Endodermal cell (in vitro differentiated cells): Measurements from ENCODE around the gene RBM47. TPM values are rescaled to one million over a fixed set of nuclear protein-coding genes. Genes with fewer than 3 reads are reported as not detected.

Experiments used
- DNase-seq: peaks from one replicate; pipeline ENCODE4 v3.0.0-alpha.2; 2017
- H3K27ac ChIP-seq: 2 replicates; pipeline ENCODE4 v1.5.1; 2013; ENCODE audit warnings: mild to moderate bottlenecking, low read depth, low read length, moderate library complexity
- H3K27me3 ChIP-seq: 2 replicates; pipeline ENCODE4 v1.6.1; 2013; ENCODE audit warnings: mild to moderate bottlenecking, low read length, moderate library complexity; ENCODE audit not compliant: insufficient read depth, control insufficient read depth, poor library complexity, severe bottlenecking
- H3K36me3 ChIP-seq: 2 replicates; pipeline ENCODE4 v1.7.0; 2013; ENCODE audit warnings: mild to moderate bottlenecking, low read length, moderate library complexity; ENCODE audit not compliant: control insufficient read depth, insufficient read depth
- H3K4me1 ChIP-seq: one replicate; pipeline ENCODE4 v1.7.0; 2013; ENCODE audit warnings: low read length; ENCODE audit not compliant: control insufficient read depth, insufficient read depth
- H3K4me3 ChIP-seq: 2 replicates; pipeline ENCODE4 v1.5.1; 2013; ENCODE audit warnings: mild to moderate bottlenecking, low read length, moderate library complexity
- H3K9ac ChIP-seq: 2 replicates; pipeline ENCODE4 v1.6.1; 2013; ENCODE audit warnings: mild to moderate bottlenecking, low read length, moderate library complexity; ENCODE audit not compliant: poor library complexity, severe bottlenecking; ENCODE audit errors: extremely low read depth
- H3K9me3 ChIP-seq: 2 replicates; pipeline ENCODE4 v1.6.1; 2013; ENCODE audit warnings: mild to moderate bottlenecking, low read length, moderate library complexity; ENCODE audit not compliant: control insufficient read depth
- H3K27ac Mint-ChIP-seq: 2 replicates; pipeline ENCODE4 v1.8.0; 2020; ENCODE audit warnings: mixed read lengths
- H3K27me3 Mint-ChIP-seq: 2 replicates; pipeline ENCODE4 v1.8.0; 2021; ENCODE audit warnings: mild to moderate bottlenecking, mixed read lengths; ENCODE audit not compliant: insufficient read depth
- H3K36me3 Mint-ChIP-seq: 2 replicates; pipeline ENCODE4 v1.8.0; 2020; ENCODE audit warnings: low read depth, mixed read lengths
- H3K4me1 Mint-ChIP-seq: 2 replicates; pipeline ENCODE4 v1.8.0; 2020; ENCODE audit warnings: mixed read lengths
- H3K4me3 Mint-ChIP-seq: 2 replicates; pipeline ENCODE4 v1.8.0; 2020; ENCODE audit warnings: mild to moderate bottlenecking, moderate library complexity, mixed read lengths
- H3K9me3 Mint-ChIP-seq: 2 replicates; pipeline ENCODE4 v1.8.0; 2020; ENCODE audit warnings: mild to moderate bottlenecking, mixed read lengths
- CTCF ChIP-seq: fragments of 200-600 bp; sonication (generic); conservative IDR thresholded peaks from 2 replicates; pipeline ENCODE4 v1.5.0; 2021; ENCODE audit warnings: antibody characterized with exemption, mild to moderate bottlenecking
- WGBS, 2 experiments: methylation state at CpG; one replicate each; pipeline versions ENCODE4 v1.1.5 to v1.1.7; 2013; ENCODE audit warnings: missing lambda C conversion rate in 2 of 2, mixed read lengths in 1 of 2; ENCODE audit not compliant: insufficient coverage in 1 of 2, insufficient read length in 1 of 2; 5-methylcytosine and 5-hydroxymethylcytosine counted together
- total RNA-seq, 2 donors: library from RNA; stranded (reverse); fragmentation: NEBNext Ultra II Directional in 1 of 2; extraction: Animal tissue kit (Norgen Biotek cat#: 25700) in 1 of 2; gene quantifications; 2 replicates in 1 of 2; 3 replicates in 1 of 2; pipeline ENCODE4 v1.2.1, GENCODE V29; 2021

The RBM47 gene
- total RNA-seq, 2 donors from 2014 or later: 71.7 to 90.6 TPM

- Mint-ChIP-seq H3K27me3 (no peaks in the 10 kb centered on the region), H3K4me1 (peaks cover 51% of the 10 kb centered on the region), H3K4me3 (peak overlapping the region; percentile 93), H3K9me3 (no peaks in the 10 kb centered on the region), H3K36me3 (peaks cover 5% of the 10 kb centered on the region), H3K27ac (no peak overlapping the region)
- no peaks in the 10 kb centered on the region for H3K27me3 ChIP-seq
- peak overlapping the region; percentile 91 for H3K4me3 ChIP-seq
- no peak overlapping the region for H3K27ac ChIP-seq
- peak overlapping the region; percentile 30 for H3K9ac ChIP-seq
- no peaks in the 10 kb centered on the region for H3K36me3 ChIP-seq
- TF ChIP-seq CTCF: no peak
- no peak for DNase-seq
- no peaks in the 10 kb centered on the region for H3K9me3 ChIP-seq
- 81 to 86% methylated on average over 1 of the region's 1 CpG for WGBS, 2 experiments
- H3K4me1 ChIP-seq: peaks cover 11% of the 10 kb centered on the region
Measured at GRCh38 chr4:40627540-40627939, 2.1 kb downstream of the RBM47 start.

- peak overlapping the region; percentile 93 for H3K4me3 Mint-ChIP-seq
- Histone ChIP-seq H3K36me3 (no peaks in the 10 kb centered on the region), H3K9ac (peak overlapping the region; percentile 30), H3K27me3 (no peaks in the 10 kb centered on the region), H3K27ac (no peak overlapping the region), H3K4me3 (peak overlapping the region; percentile 91), H3K9me3 (no peaks in the 10 kb centered on the region), H3K4me1 (peaks cover 14% of the 10 kb centered on the region)
- no peaks in the 10 kb centered on the region for H3K9me3 Mint-ChIP-seq
- TF ChIP-seq CTCF: no peak
- H3K27ac Mint-ChIP-seq: peak overlapping the region; percentile 85
- DNase-seq: peak; percentile 50
- WGBS, 2 experiments: 29 to 32% methylated on average over 6 to 10 of the region's 10 CpGs
- H3K27me3 Mint-ChIP-seq: no peaks in the 10 kb centered on the region
- H3K36me3 Mint-ChIP-seq: peaks cover 9% of the 10 kb centered on the region
- H3K4me1 Mint-ChIP-seq: peaks cover 52% of the 10 kb centered on the region
Measured at GRCh38 chr4:40626183-40626990, 3.3 kb downstream of the RBM47 start.

GRCh38 chr4:40623707-40624106 is 6.0 kb downstream of the RBM47 start:
- Mint-ChIP-seq H3K4me3 (no peak overlapping the region), H3K9me3 (no peaks in the 10 kb centered on the region), H3K27me3 (no peaks in the 10 kb centered on the region), H3K4me1 (peaks cover 58% of the 10 kb centered on the region), H3K36me3 (peaks cover 18% of the 10 kb centered on the region), H3K27ac (no peak overlapping the region)
- Histone ChIP-seq H3K27me3 (no peaks in the 10 kb centered on the region), H3K4me1 (peaks cover 9% of the 10 kb centered on the region), H3K27ac (no peak overlapping the region), H3K9ac (no peak overlapping the region), H3K36me3 (no peaks in the 10 kb centered on the region), H3K4me3 (no peak overlapping the region), H3K9me3 (no peaks in the 10 kb centered on the region)
- no peak for TF ChIP-seq CTCF
- DNase-seq: no peak
- WGBS, 2 experiments: 92 to 98% methylated on average over 5 to 7 of the region's 7 CpGs
